NCI-H510A (cell line): ENCODE measurements around the gene MOB3C.

Experiments
- DNase-seq: peaks from one replicate; lab custom pipeline; 2025; lab: John Stamatoyannopoulos, UW

The MOB3C gene

GRCh38 chr1:46638921-46639320 is 22.3 kb upstream of the MOB3C start:
- DNase-seq, result no peak

- DNase-seq, result no peak
These were observed 21.0 kb upstream of the MOB3C start for GRCh38 chr1:46637444-46638083.

- DNase-seq, result no peak
These were observed 18.6 kb upstream of the MOB3C start for GRCh38 chr1:46635205-46635604.

- DNase-seq, result no peak
These were observed 14.1 kb upstream of the MOB3C start for GRCh38 chr1:46630719-46631118.

GRCh38 chr1:46623743-46624644 is 7.4 kb upstream of the MOB3C start:
- no peak for DNase-seq

- DNase-seq, result no peak
These were observed 5.7 kb upstream of the MOB3C start for GRCh38 chr1:46622344-46622743.

- no peak for DNase-seq
These were observed 5.3 kb upstream of the MOB3C start for GRCh38 chr1:46621930-46622329.

- no peak for DNase-seq
These were observed 3.1 kb upstream of the MOB3C start for GRCh38 chr1:46619656-46620258.

GRCh38 chr1:46618754-46619415 is 2.3 kb upstream of the MOB3C start:
- DNase-seq, result no peak

GRCh38 chr1:46617833-46618232 is 1.2 kb upstream of the MOB3C start:
- DNase-seq, result no peak

GRCh38 chr1:46617108-46617800 is 643 bp upstream of the MOB3C start:
- DNase-seq, result no peak

GRCh38 chr1:46615735-46616134 is 876 bp downstream of the MOB3C start:
- no peak for DNase-seq

GRCh38 chr1:46615088-46615487 is 1.5 kb downstream of the MOB3C start:
- DNase-seq, result no peak

- no peak for DNase-seq
These were observed 2.0 kb downstream of the MOB3C start for GRCh38 chr1:46614604-46614984.

GRCh38 chr1:46613661-46614603 is 2.7 kb downstream of the MOB3C start:
- peak; percentile 19 for DNase-seq

GRCh38 chr1:46612937-46613660 is 3.5 kb downstream of the MOB3C start:
- no peak for DNase-seq

- DNase-seq, result no peak
These were observed 4.9 kb downstream of the MOB3C start for GRCh38 chr1:46611691-46612221.

GRCh38 chr1:46607345-46608130 is 9.1 kb downstream of the MOB3C start:
- no peak for DNase-seq
